MCF 10A (cell line): ENCODE data around the gene MATK. TPM values are rescaled to one million over a fixed set of nuclear protein-coding genes. Genes with fewer than 3 reads are reported as not detected.

ENCODE experiments used
- BruUV-seq: library from RNA; stranded (reverse); fragments of 400-500 nt; replicated peaks from 2 replicates; lab custom pipeline; 2021; lab: Mats Ljungman, UMichigan
- CTCF ChIA-PET: fragments of 300-600 bp; sonication (Branson Sonifier 250); formaldehyde crosslinking; extraction: SDS; loops from one replicate; lab custom pipeline; 2021; ENCODE audit warnings: antibody characterized with exemption, inconsistent platforms; lab: Yijun Ruan, JAX
- POLR2A ChIA-PET: fragments of 300-600, 350-650 bp; sonication (Branson Sonifier 250); formaldehyde crosslinking; extraction: SDS; loops from one replicate; lab custom pipeline; 2020; ENCODE audit warnings: antibody characterized with exemption, inconsistent platforms; lab: Yijun Ruan, JAX
- DNase-seq: peaks from one replicate; pipeline ENCODE4 v3.0.0-alpha.2; 2018; ENCODE audit not compliant: unreplicated experiment
- H3K27ac Mint-ChIP-seq: one replicate; pipeline ENCODE4 v1.8.0; 2022; ENCODE audit warnings: mild to moderate bottlenecking, low read depth, mixed read lengths; ENCODE audit not compliant: unreplicated experiment
- H3K27me3 Mint-ChIP-seq: one replicate; pipeline ENCODE4 v1.8.0; 2022; ENCODE audit warnings: mixed read lengths; ENCODE audit not compliant: insufficient read depth, unreplicated experiment
- H3K36me3 Mint-ChIP-seq: one replicate; pipeline ENCODE4 v1.8.0; 2022; ENCODE audit warnings: mild to moderate bottlenecking, moderate library complexity, mixed read lengths; ENCODE audit not compliant: insufficient read depth, unreplicated experiment
- H3K4me1 Mint-ChIP-seq: one replicate; pipeline ENCODE4 v1.8.0; 2022; ENCODE audit warnings: mixed read lengths; ENCODE audit not compliant: insufficient read depth, unreplicated experiment
- H3K4me3 Mint-ChIP-seq: one replicate; pipeline ENCODE4 v1.8.0; 2022; ENCODE audit warnings: mild to moderate bottlenecking, moderate library complexity, mixed read lengths; ENCODE audit not compliant: unreplicated experiment
- H3K9me3 Mint-ChIP-seq: one replicate; pipeline ENCODE4 v1.8.0; 2022; ENCODE audit warnings: mixed read lengths; ENCODE audit not compliant: unreplicated experiment
- CTCF ChIP-seq: fragments of 200-600 bp; IDR thresholded peaks from one replicate; pipeline ENCODE4 v1.8.0; 2022; ENCODE audit warnings: antibody characterized with exemption, mild to moderate bottlenecking; ENCODE audit not compliant: unreplicated experiment
- intact Hi-C: fragments of 100-400 bp; cut with micrococcal nuclease; formaldehyde crosslinking; loops from 2 replicates; pipeline ENCODE4 v1.14.1; 2022
- total RNA-seq: library from RNA; stranded (reverse); gene quantifications from 2 replicates; pipeline ENCODE4 v1.2.3, GENCODE V29; 2022

The MATK gene
- total RNA-seq, 1 experiment from 2014 or later, result not detected

- CTCF ChIA-PET, result interaction anchor here (0.6 to 0.7 kb wide), 2 partner anchors 76 to 1844 kb away, joined by 3 read pairs; no protein-coding TSS in a partner anchor
- DNase-seq, result no peak
- H3K27me3 Mint-ChIP-seq, result no peaks in the 10 kb centered on the region
- no TSS peak for BruUV-seq
- TF ChIP-seq CTCF, result no peak
- no peak overlapping the region for H3K27ac Mint-ChIP-seq
- H3K36me3 Mint-ChIP-seq, result no peaks in the 10 kb centered on the region
- intact Hi-C loops, result no loop called here
- peaks cover 8% of the 10 kb centered on the region for H3K9me3 Mint-ChIP-seq
- no peak overlapping the region for H3K4me3 Mint-ChIP-seq
- no peaks in the 10 kb centered on the region for H3K4me1 Mint-ChIP-seq
- POLR2A ChIA-PET, result no interaction called here
These were observed 10.8 kb downstream of the MATK start for GRCh38 chr19:3775374-3775711.

- Mint-ChIP-seq H3K27ac (no peak overlapping the region), H3K4me1 (no peaks in the 10 kb centered on the region), H3K36me3 (no peaks in the 10 kb centered on the region), H3K9me3 (peaks cover 8% of the 10 kb centered on the region), H3K4me3 (no peak overlapping the region), H3K27me3 (no peaks in the 10 kb centered on the region)
- DNase-seq, result no peak
- no peak for TF ChIP-seq CTCF
- ChIA-PET POLR2A (no interaction called here), CTCF (interaction anchor here (0.6 kb wide), 1 partner anchor 1844 kb away, joined by 3 read pairs; no protein-coding TSS in a partner anchor)
- intact Hi-C loops, result no loop called here
- no TSS peak for BruUV-seq
These were observed 11.4 kb downstream of the MATK start for GRCh38 chr19:3774621-3775373.

GRCh38 chr19:3773814-3774515, 12.2 kb downstream of the MATK start:
- H3K27ac Mint-ChIP-seq, result no peak overlapping the region
- BruUV-seq, result no TSS peak
- TF ChIP-seq CTCF, result no peak
- H3K9me3 Mint-ChIP-seq, result peaks cover 8% of the 10 kb centered on the region
- H3K4me3 Mint-ChIP-seq, result no peak overlapping the region
- no peak for DNase-seq
- POLR2A ChIA-PET, result interaction anchor here (1.6 kb wide), 1 partner anchor 11 kb away, joined by 4 read pairs; the partner anchor contains the start of gene MRPL54
- intact Hi-C loops, result no loop called here
- H3K27me3 Mint-ChIP-seq, result no peaks in the 10 kb centered on the region
- CTCF ChIA-PET, result interaction anchor here (0.7 kb wide), 1 partner anchor 13 kb away, joined by 3 read pairs; the partner anchor contains the start of gene APBA3
- H3K4me1 Mint-ChIP-seq, result no peaks in the 10 kb centered on the region
- no peaks in the 10 kb centered on the region for H3K36me3 Mint-ChIP-seq

- no TSS peak for BruUV-seq
- no peaks in the 10 kb centered on the region for H3K4me1 Mint-ChIP-seq
- TF ChIP-seq CTCF, result no peak
- H3K36me3 Mint-ChIP-seq, result no peaks in the 10 kb centered on the region
- ChIA-PET CTCF (no interaction called here), POLR2A (interaction anchor here (1.4 to 1.6 kb wide), 2 partner anchors 9 to 10 kb away, joined by 4 to 6 read pairs; partner anchors contain the start of genes APBA3 and MRPL54)
- H3K9me3 Mint-ChIP-seq, result peaks cover 8% of the 10 kb centered on the region
- H3K4me3 Mint-ChIP-seq, result no peak within 1 kb of the TSS
- no peak for DNase-seq
- no peaks in the 10 kb centered on the region for H3K27me3 Mint-ChIP-seq
- intact Hi-C loops, result no loop called here
- H3K27ac Mint-ChIP-seq, result no peak within 1 kb of the TSS
These were observed 14.2 kb downstream of the MATK start, which contains the start of gene RAX2 for GRCh38 chr19:3771906-3772455. Gene RAX2 (minus strand): TSS chr19:3772228. CDS start chr19:3771742, 486 bp downstream.
